Globus pallidus (tissue), 1 donor: ENCODE measurements around the gene ATG10.
"Not testable (repeated sequence)": the region's sequence is repeated elsewhere in the genome, so short reads cannot be mapped to it uniquely, and the experiment has no call there.

Source experiments
- DNase-seq: peaks from one replicate; pipeline ENCODE4 v3.0.0-alpha.2; 2015; ENCODE audit warnings: low spot score

ATG10 gene

DNA sequence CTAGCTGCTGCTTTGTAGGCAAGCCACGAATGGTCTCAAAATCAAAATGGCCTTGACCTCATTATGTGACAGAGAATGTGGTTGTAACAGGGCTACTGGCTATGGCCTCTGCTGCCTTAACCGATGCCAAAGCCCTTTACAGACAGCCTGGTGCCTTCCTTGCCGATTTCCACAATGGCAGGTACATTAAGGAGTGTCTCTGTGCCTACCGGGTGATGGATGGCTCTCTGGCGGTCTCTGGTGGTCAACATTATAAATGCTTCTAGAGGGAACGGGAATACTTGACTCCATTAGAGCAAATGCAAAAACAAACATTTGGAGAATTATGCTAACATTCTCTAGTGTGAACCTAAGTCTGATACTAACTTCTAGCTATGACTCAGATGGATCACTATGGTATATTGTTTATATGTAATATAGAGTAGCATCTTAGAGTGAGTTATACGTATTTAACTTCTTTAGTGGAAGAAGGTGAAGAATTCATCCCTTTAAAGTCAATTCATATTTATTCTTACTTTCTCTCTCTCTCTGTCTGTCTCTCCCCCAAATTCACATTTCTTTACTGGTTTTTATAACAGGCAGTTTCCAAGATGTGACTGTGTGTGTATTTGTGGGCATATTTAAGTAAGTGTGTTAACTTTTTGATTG lies 253.8 kb downstream of the ATG10 start:
- peak; percentile 57 for DNase-seq

DNA sequence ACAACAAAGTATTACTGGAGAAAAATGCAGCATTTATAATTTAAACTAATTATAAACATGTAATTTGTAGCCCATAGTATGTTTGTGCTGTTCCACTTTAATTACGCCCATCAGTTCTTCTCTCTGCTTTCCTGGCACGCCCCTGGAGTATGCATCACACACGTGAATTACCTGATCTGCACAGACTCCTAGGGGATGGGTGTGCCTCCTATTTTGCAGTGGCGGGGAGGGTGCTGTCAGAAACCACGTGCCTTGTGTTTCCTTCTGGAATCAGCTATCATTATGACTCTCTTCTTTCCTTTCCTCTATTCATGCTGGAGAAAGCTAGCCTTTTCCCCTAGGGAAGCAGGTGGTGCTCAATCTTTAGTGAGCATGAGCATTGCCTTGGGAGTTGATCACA lies 263.1 kb downstream of the ATG10 start:
- no peak for DNase-seq

GRCh38 chr5:82244151-82244550 lies 272.3 kb downstream of the ATG10 start:
- no peak for DNase-seq

- peak; percentile 29 for DNase-seq
Observed at GRCh38 chr5:82244854-82245635, 273.2 kb downstream of the ATG10 start.

DNA sequence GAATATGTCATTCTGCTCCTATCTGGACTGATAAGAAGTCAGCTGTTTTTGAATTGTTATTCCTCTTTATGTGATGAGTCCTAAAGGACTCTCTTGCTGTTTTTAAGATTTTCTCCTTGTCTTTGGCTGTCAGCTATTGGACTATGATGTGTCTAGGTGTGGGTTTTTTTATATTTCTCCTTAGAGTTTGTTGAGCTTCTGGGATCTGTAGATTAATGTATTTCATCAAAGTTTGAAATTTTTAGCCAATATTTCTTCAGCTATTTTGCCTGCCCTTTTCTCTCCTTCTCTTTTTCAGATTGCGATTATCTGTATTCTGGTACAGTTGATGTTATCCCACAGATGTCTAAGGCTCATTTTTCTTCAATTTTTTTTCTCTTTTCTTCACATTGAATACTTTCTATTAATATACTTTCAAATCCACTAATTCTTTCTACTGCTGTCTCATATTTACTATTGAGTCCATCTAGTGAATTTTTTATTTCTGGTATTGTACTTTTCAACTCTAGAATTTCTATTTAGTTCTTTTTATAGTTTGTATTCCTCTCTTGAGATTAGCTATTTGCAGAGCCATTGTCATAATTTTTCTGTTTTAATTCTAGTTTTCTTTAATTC lies 275.2 kb downstream of the ATG10 start:
- no peak for DNase-seq

DNA sequence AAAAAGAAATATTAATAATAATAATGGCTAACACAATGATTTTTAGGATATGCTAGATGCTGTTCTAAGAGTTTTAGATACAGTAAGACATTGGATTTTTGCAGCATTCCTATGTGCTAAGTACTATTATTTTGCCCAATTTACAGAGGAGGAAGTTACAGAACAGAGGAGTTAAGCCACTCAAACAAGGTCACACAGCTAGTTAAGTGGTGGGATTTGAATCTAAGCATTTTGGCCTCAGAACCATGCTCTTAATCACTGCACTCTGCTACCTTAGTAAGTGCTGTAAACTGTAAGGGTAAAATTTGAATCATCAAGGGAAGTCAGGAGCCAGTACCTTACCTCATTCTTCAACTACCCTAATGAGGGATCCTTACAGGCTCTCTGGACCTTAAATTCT lies 280.9 kb downstream of the ATG10 start:
- no peak for DNase-seq

- no peak for DNase-seq
Observed at GRCh38 chr5:82255844-82256243, 284.0 kb downstream of the ATG10 start.

- DNase-seq, result no peak
Observed at GRCh38 chr5:82257247-82257646, 285.4 kb downstream of the ATG10 start.

DNA sequence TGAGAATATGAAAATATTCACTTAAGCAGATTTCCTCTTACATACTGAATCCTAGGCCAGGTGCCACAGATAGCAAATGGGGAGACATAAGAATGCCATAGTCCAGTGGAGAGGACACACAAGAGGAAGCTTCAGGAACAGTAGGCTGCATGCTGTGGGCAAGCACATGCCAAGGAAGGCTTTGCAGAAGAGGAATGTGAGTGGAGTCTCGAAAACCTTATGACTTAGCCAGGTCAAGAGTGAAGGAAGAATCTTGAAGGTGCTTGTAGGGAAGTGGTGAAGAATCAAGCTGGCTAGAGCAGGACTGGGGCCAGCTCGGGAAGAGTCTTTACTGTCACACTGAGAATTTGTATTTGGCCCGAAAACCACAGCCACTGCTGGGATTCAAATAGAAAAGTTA lies 285.9 kb downstream of the ATG10 start:
- no peak for DNase-seq

GRCh38 chr5:82259172-82259800 lies 287.5 kb downstream of the ATG10 start:
- DNase-seq, result peak; percentile 13

- DNase-seq, result no peak
Observed at GRCh38 chr5:82265047-82265446, 293.2 kb downstream of the ATG10 start.

- not testable (repeated sequence) for DNase-seq
Observed at GRCh38 chr5:82267297-82267933, 295.6 kb downstream of the ATG10 start.

GRCh38 chr5:82269363-82269762 lies 297.5 kb downstream of the ATG10 start:
- not testable (repeated sequence) for DNase-seq

GRCh38 chr5:82272571-82273356 lies 300.9 kb downstream of the ATG10 start:
- DNase-seq, result not testable (repeated sequence)

- not testable (repeated sequence) for DNase-seq
Observed at GRCh38 chr5:82273426-82273825, 301.6 kb downstream of the ATG10 start.

DNA sequence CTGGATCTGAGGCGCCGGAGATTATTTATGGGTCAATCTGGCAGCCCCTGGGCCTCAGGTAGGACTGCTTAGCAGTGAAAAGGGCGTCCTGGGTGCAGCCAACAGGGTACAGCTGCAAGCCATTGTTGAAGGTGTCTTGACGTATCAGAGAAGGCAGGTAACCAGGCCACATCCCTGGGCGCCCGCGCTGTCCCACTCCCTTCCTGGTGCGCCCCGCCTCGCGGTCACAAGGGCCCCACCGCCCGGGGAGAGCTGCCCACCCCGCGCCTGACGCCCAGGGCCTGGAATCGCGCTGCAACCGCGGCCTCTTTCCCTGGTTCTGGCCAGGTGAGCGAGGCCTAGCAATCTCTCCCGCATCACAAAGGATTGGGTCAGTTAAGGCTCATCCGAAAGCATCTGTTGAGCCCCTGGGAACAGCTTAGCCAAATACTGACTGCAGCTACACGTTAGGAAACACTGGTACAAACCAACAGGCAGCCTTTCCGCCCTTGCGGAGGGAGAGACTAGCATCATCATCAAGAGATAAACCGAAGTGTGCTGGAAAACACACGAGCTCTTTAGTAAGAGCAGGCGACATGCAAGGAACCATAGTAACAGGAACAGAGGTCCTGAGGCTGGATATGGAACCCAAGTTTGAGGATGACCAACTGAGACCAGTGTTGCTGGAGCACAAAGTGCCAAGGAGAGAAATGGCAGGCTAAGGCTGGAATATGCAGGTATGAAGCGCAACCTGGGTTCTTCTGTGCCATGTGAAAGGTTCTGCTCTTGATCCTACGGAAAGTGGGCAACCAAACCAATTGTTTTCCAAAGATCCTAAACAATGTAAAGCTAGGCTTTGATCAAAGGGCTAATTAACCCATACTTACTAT lies 302.8 kb downstream of the ATG10 start:
- DNase-seq, result no peak

DNA sequence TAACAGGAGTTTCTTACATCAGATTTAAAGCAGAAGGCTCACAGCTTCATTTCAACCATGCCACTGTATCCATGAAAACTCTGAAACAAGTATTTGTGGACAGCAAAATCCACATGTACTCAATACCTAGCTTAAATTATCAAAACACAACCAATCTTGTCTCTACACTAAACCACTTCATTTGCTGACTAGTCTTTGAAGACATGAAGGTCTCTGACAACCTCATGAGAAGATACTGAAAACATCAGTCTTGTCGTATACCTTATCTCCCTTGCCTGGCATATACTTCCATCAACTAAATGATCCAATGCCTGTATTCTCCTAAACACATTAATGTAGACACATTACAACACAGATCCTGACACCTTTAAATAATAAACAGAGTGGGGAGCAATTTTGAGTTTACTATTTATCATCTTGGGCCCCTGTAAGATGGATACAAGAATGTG lies 303.4 kb downstream of the ATG10 start:
- no peak for DNase-seq

GRCh38 chr5:82276800-82277612 lies 305.2 kb downstream of the ATG10 start:
- no peak for DNase-seq

GRCh38 chr5:82277613-82277986 lies 305.8 kb downstream of the ATG10 start:
- no peak for DNase-seq
